Tongue (tissue), 2 donors: ENCODE measurements around the gene SORD. TPM values are rescaled to one million over a fixed set of nuclear protein-coding genes. Genes with fewer than 3 reads are reported as not detected.
A peak's percentile ranks its signal among the peaks of the same experiment; 100 is the strongest.
"Not testable (repeated sequence)": the region's sequence is repeated elsewhere in the genome, so short reads cannot be mapped to it uniquely, and the experiment has no call there.

ENCODE experiments used
- DNase-seq: peaks from one replicate; pipeline ENCODE4 v3.0.0-alpha.2; 2015
- total RNA-seq: library from RNA; depleted of rRNA; stranded (reverse); fragments of >200 nt; gene quantifications from one replicate; pipeline ENCODE4 v1.2.3, GENCODE V29; 2014

Gene SORD
- total RNA-seq, 1 donor from 2014 or later, result 11.5 TPM

GRCh38 chr15:45024649-45025048 lies 1.7 kb downstream of the SORD start:
- DNase-seq, result not testable (repeated sequence)

GRCh38 chr15:45025627-45026026 lies 2.6 kb downstream of the SORD start:
- DNase-seq, result not testable (repeated sequence)

- no peak for DNase-seq
Observed at GRCh38 chr15:45026651-45027190, 3.7 kb downstream of the SORD start.

- no peak for DNase-seq
Observed at GRCh38 chr15:45027220-45027619, 4.2 kb downstream of the SORD start.

GRCh38 chr15:45030743-45031142 lies 7.7 kb downstream of the SORD start:
- no peak for DNase-seq

- not testable (repeated sequence) for DNase-seq
Observed at GRCh38 chr15:45031522-45032028, 8.6 kb downstream of the SORD start.

- DNase-seq, result not testable (repeated sequence)
Observed at GRCh38 chr15:45032501-45032900, 9.5 kb downstream of the SORD start.

GRCh38 chr15:45034087-45034486 lies 11.1 kb downstream of the SORD start:
- not testable (repeated sequence) for DNase-seq

GRCh38 chr15:45034600-45035375 lies 11.8 kb downstream of the SORD start:
- DNase-seq, result not testable (repeated sequence)

GRCh38 chr15:45036812-45037781 lies 14.1 kb downstream of the SORD start:
- DNase-seq, result peak; percentile 84

- DNase-seq, result no peak
Observed at GRCh38 chr15:45037936-45038335, 14.9 kb downstream of the SORD start.

- DNase-seq, result not testable (repeated sequence)
Observed at GRCh38 chr15:45040396-45040795, 17.4 kb downstream of the SORD start.

GRCh38 chr15:45041538-45041937 lies 18.5 kb downstream of the SORD start:
- DNase-seq, result not testable (repeated sequence)

- not testable (repeated sequence) for DNase-seq
Observed at GRCh38 chr15:45042859-45043258, 19.9 kb downstream of the SORD start.

GRCh38 chr15:45044270-45044669 lies 21.3 kb downstream of the SORD start:
- DNase-seq, result not testable (repeated sequence)

GRCh38 chr15:45048449-45048793 lies 25.4 kb downstream of the SORD start:
- DNase-seq, result not testable (repeated sequence)

- no peak for DNase-seq
Observed at GRCh38 chr15:45048794-45049631, 26.0 kb downstream of the SORD start.

GRCh38 chr15:45050587-45050986 lies 27.6 kb downstream of the SORD start:
- DNase-seq, result no peak

GRCh38 chr15:45052676-45053075 lies 29.7 kb downstream of the SORD start:
- DNase-seq, result not testable (repeated sequence)

GRCh38 chr15:45058690-45059675 lies 36.0 kb downstream of the SORD start:
- not testable (repeated sequence) for DNase-seq
